ENCODE results near the gene IL1B. TPM values are rescaled to one million over a fixed set of nuclear protein-coding genes. Genes with fewer than 3 reads are reported as not detected.

The IL1B gene
- total and polyA plus RNA-seq, 2 of the 8 experiments (the other 6 are each of a cell fraction or from before 2014, with no cell fraction given) = not detected

DNA sequence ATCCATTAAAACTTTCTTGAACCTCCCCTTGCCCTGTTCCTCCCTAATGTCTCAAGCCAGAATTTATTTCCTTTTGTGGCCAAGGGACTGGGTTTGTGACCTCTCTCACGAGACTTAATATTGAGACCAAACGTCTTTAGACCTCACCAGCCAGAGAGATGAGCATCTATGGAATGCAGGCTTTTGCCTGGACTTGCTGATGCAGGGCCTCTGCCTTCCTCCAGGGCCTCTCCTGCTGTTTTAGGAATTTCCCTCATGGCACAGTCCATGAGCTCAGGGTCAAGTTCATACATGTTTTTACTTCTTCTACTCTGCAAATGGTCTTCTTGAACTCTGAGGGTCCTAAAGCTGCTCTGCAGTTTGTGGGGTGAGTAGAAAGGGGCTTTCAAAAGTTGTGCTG, 22.3 kb downstream of the IL1B start:
- Histone ChIP-seq H3K23ac (ENCODE audit: insufficient read length) (no peak overlapping the region), H4K8ac (ENCODE audit: extremely low read depth, insufficient read depth, low read length) (no peak overlapping the region), H3K9me3 (ENCODE audit: insufficient read depth in 2 of 2, low read depth in 1 of 2, low read length in 1 of 2) (no peaks in the 10 kb centered on the region), H3K79me1 (ENCODE audit: low read depth, low read length) (no peaks in the 10 kb centered on the region), H3K4ac (replicated peaks; ENCODE audit: insufficient read length, low read depth, low read length) (no peak overlapping the region), H4K5ac (ENCODE audit: insufficient read length, low read depth, low read length) (no peak overlapping the region), H3K27ac (ENCODE audit: low read depth, low read length) (no peak overlapping the region), H3K79me2 (ENCODE audit: control insufficient read depth in 1 of 2, insufficient read depth in 2 of 2, low read length in 2 of 2) (no peaks in the 10 kb centered on the region), H3K4me1 (replicated peaks in 1 of 4; ENCODE audit: control insufficient read depth in 3 of 4, insufficient read depth in 4 of 4, low read length in 3 of 4) (peaks cover 0 to 30% (median 8%) of the 10 kb centered on the region in 4 experiments; a peak in 6 of 7 replicates), H3K23me2 (ENCODE audit: low read depth, low read length) (no peaks in the 10 kb centered on the region), H2AFZ (ENCODE audit: low read length) (0 out of 2 replicates have a peak overlapping the region, but pooled peaks have one; percentile 2), H4K91ac (replicated peaks; ENCODE audit: insufficient read length, low read length) (no peak overlapping the region), H2BK20ac (ENCODE audit: low read length) (peak overlapping the region; percentile 66; the same call in 1 of the 2 replicates), H3K56ac (replicated peaks; ENCODE audit: insufficient read length, low read depth, low read length) (no peak overlapping the region), H3K4me2 (ENCODE audit: insufficient read depth in 1 of 2, low read depth in 2 of 2, low read length in 2 of 2) (peak overlapping the region; percentile 20 to 46; a peak in 2 of 4 replicates), H2BK120ac (replicated peaks; ENCODE audit: low read depth, low read length) (no peak overlapping the region), H2BK12ac (ENCODE audit: low read depth, low read length) (peak overlapping the region; percentile 91), H3K9ac (replicated peaks in 1 of 4; ENCODE audit: extremely low read depth in 1 of 4, low read depth in 3 of 4, low read length in 3 of 4) (no peak overlapping the region), H3K14ac (ENCODE audit: insufficient read length) (no peak overlapping the region), H4K20me1 (replicated peaks in 1 of 2; ENCODE audit: control insufficient read depth in 1 of 2, insufficient read depth in 2 of 2, low read length in 2 of 2) (no peaks in the 10 kb centered on the region), H2BK15ac (ENCODE audit: low read length) (no peak overlapping the region), H3K27me3 (replicated peaks in 1 of 4; ENCODE audit: control insufficient read depth in 3 of 4, extremely low read depth in 1 of 4, insufficient read depth in 3 of 4, low read length in 3 of 4) (no peaks in the 10 kb centered on the region), H3K4me3 (ENCODE audit: extremely low read depth in 1 of 4, insufficient read depth in 2 of 4, low read depth in 3 of 4, low read length in 4 of 4) (no peak overlapping the region), H3K36me3 (ENCODE audit: control insufficient read depth in 2 of 4, insufficient read depth in 4 of 4, low read length in 3 of 4) (no peaks in the 10 kb centered on the region), H2BK5ac (ENCODE audit: low read depth, low read length) (peak overlapping the region; percentile 69; the same call in 1 of the 2 replicates), H2AK5ac (ENCODE audit: low read depth, low read length) (no peak overlapping the region; the same call in 1 of the 2 replicates), H3K18ac (ENCODE audit: extremely low read depth, low read length) (0 out of 2 replicates have a peak overlapping the region, but pooled peaks have one; percentile 10)
- 45% methylated on average over 2 of the region's 2 CpGs; no CpG with 5 or more reads in 1 of the 2 experiments for WGBS, 2 experiments (ENCODE audit: extremely low coverage in 1 of 2, insufficient coverage in 1 of 2, insufficient read length in 1 of 2, insufficient replicate concordance in 2 of 2, low coverage in 1 of 2, low lambda C conversion rate in 2 of 2, missing lambda C conversion rate in 1 of 2)
- CTCF ChIA-PET (ENCODE audit: partially characterized antibody) = interaction anchor here (1.2 to 2.1 kb wide), 5 partner anchors 13 to 71 kb away, joined by 3 to 8 read pairs (median 4); partner anchors contain the start of gene IL1B
- DNase-seq (ENCODE audit: low read depth in 1 of 2, low spot score in 2 of 2) (peak in 1 of 2 experiments; percentile 46), FAIRE-seq (no peak)
- POLR2A ChIA-PET (ENCODE audit: partially characterized antibody) = interaction anchor here (0.6 to 0.8 kb wide), 2 partner anchors 32 to 323 kb away, joined by 3 read pairs; no protein-coding TSS in a partner anchor
- TF ChIP-seq TEAD4 (IDR thresholded peaks at IDR 0.05; ENCODE audit: low read depth, low read length) (peak; percentile 86), SIN3A (conservative IDR thresholded peaks at IDR 0.05 in 1 of 2, IDR thresholded peaks at IDR 0.05 in 1 of 2; ENCODE audit: low read depth in 1 of 2, low read length in 2 of 2) (no peak), SP2 (IDR thresholded peaks at IDR 0.05; ENCODE audit: low read length) (no peak), ASH2L (IDR thresholded peaks at IDR 0.05; ENCODE audit: low read length) (no peak), KDM4A (IDR thresholded peaks at IDR 0.05; ENCODE audit: low read depth, low read length, severe bottlenecking) (no peak), ZNF274 (IDR thresholded peaks at IDR 0.05; ENCODE audit: borderline replicate concordance, extremely low read depth, low read length) (no peak), RFX5 (IDR thresholded peaks at IDR 0.05; ENCODE audit: borderline replicate concordance, low read depth, low read length) (no peak), NRF1 (IDR thresholded peaks at IDR 0.05; ENCODE audit: low read depth, low read length) (no peak), CEBPB (IDR thresholded peaks at IDR 0.05; ENCODE audit: low read depth, low read length) (no peak), FOSL1 (IDR thresholded peaks at IDR 0.05; ENCODE audit: insufficient read depth, low read depth, low read length) (no peak), TAF1 (IDR thresholded peaks at IDR 0.05; ENCODE audit: low read depth, low read length) (no peak)
- TF ChIP-seq, protein P1, sequence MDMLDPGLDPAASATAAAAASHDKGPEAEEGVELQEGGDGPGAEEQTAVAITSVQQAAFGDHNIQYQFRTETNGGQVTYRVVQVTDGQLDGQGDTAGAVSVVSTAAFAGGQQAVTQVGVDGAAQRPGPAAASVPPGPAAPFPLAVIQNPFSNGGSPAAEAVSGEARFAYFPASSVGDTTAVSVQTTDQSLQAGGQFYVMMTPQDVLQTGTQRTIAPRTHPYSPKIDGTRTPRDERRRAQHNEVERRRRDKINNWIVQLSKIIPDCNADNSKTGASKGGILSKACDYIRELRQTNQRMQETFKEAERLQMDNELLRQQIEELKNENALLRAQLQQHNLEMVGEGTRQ (IDR thresholded peaks at IDR 0.05; ENCODE audit: low read length) = no peak

Data from H1 (cell line).